H1 (cell line): ENCODE data around the gene PAWR. TPM values are rescaled to one million over a fixed set of nuclear protein-coding genes. Genes with fewer than 3 reads are reported as not detected.

Experiments used
- CTCF ChIA-PET: fragments of 300-600 bp; sonication (Branson Sonifier 250); formaldehyde crosslinking; loops from one replicate; lab custom pipeline; 2021; ENCODE audit not compliant: partially characterized antibody; lab: Charles Lee
- POLR2A ChIA-PET: fragments of 300-600 bp; sonication (Branson Sonifier 250); formaldehyde crosslinking; loops from one replicate; lab custom pipeline; 2021; ENCODE audit warnings: inconsistent platforms; ENCODE audit not compliant: partially characterized antibody; lab: Charles Lee
- DNase-seq, 2 experiments: peaks; one replicate each; pipeline versions ENCODE4 v3.0.0 to v3.0.0-alpha.2; 2010 to 2022; ENCODE audit warnings: low spot score in 2 of 2, low read depth in 1 of 2, mixed read lengths in 1 of 2
- FAIRE-seq: peaks from 2 replicates; lab custom pipeline; 2011; peaks lifted over from hg19 to GRCh38; lab: Jason Lieb, UNC
- H2AFZ ChIP-seq: 2 replicates; pipeline ENCODE4 v1.8.1; 2012; ENCODE audit warnings: low read length, inconsistent platforms
- H2AK5ac ChIP-seq: 2 replicates; pipeline ENCODE4 v1.6.1; 2013; ENCODE audit warnings: low read depth, low read length
- H2BK120ac ChIP-seq: replicated peaks from 2 replicates; pipeline ENCODE3; 2013; ENCODE audit warnings: low read depth, low read length, inconsistent platforms
- H2BK12ac ChIP-seq: 2 replicates; pipeline ENCODE4 v1.6.1; 2013; ENCODE audit warnings: low read depth, low read length
- H2BK15ac ChIP-seq: 2 replicates; pipeline ENCODE4 v1.6.1; 2013; ENCODE audit warnings: low read length
- H2BK20ac ChIP-seq: 2 replicates; pipeline ENCODE4 v1.6.1; 2013; ENCODE audit warnings: low read length
- H2BK5ac ChIP-seq: 2 replicates; pipeline ENCODE4 v1.6.1; 2013; ENCODE audit warnings: low read depth, low read length
- H3K14ac ChIP-seq: 2 replicates; pipeline ENCODE4 v1.6.1; 2013; ENCODE audit warnings: inconsistent platforms; ENCODE audit not compliant: insufficient read length
- H3K18ac ChIP-seq: 2 replicates; pipeline ENCODE4 v1.6.1; 2013; ENCODE audit warnings: low read length; ENCODE audit errors: extremely low read depth
- H3K23ac ChIP-seq: 2 replicates; pipeline ENCODE4 v1.6.1; 2013; ENCODE audit warnings: inconsistent platforms; ENCODE audit not compliant: insufficient read length
- H3K23me2 ChIP-seq: 2 replicates; pipeline ENCODE4 v1.6.1; 2013; ENCODE audit warnings: low read depth, low read length
- H3K27ac ChIP-seq: 2 replicates; pipeline ENCODE4 v1.6.1; 2011; ENCODE audit warnings: low read depth, low read length, inconsistent platforms
- H3K27me3 ChIP-seq, 4 experiments: replicated peaks in 1 of 4; 1 replicate in 1 of 4; 2 replicates in 3 of 4; pipeline versions ENCODE4 v1.6.1 to v1.8.1; 2011 to 2013; ENCODE audit warnings: low read length in 3 of 4, mild to moderate bottlenecking in 3 of 4, inconsistent platforms in 2 of 4, mixed read lengths in 2 of 4, moderate library complexity in 1 of 4; ENCODE audit not compliant: control insufficient read depth in 3 of 4, insufficient read depth in 3 of 4; ENCODE audit errors: extremely low read depth in 1 of 4
- H3K36me3 ChIP-seq, 4 experiments: 2 replicates each; pipeline versions ENCODE4 v1.6.1 to v1.8.1; 2011 to 2013; ENCODE audit warnings: mild to moderate bottlenecking in 4 of 4, low read length in 3 of 4, moderate library complexity in 2 of 4, control low read depth in 1 of 4, inconsistent platforms in 1 of 4; ENCODE audit not compliant: insufficient read depth in 4 of 4, control insufficient read depth in 2 of 4
- H3K4ac ChIP-seq: replicated peaks from 2 replicates; pipeline ENCODE3; 2013; ENCODE audit warnings: low read length, low read depth, mixed read lengths, inconsistent platforms; ENCODE audit not compliant: insufficient read length
- H3K4me1 ChIP-seq, 4 experiments: replicated peaks in 1 of 4; 1 replicate in 1 of 4; 2 replicates in 3 of 4; pipeline versions ENCODE4 v1.6.1 to v1.8.1; 2011 to 2013; ENCODE audit warnings: low read length in 3 of 4, inconsistent platforms in 2 of 4, mixed read lengths in 1 of 4; ENCODE audit not compliant: insufficient read depth in 4 of 4, control insufficient read depth in 3 of 4
- H3K4me2 ChIP-seq, 2 experiments: 2 replicates each; pipeline versions ENCODE4 v1.6.1 to v1.8.1; 2011 to 2013; ENCODE audit warnings: low read depth in 2 of 2, low read length in 2 of 2, control low read depth in 1 of 2, inconsistent platforms in 1 of 2, mild to moderate bottlenecking in 1 of 2; ENCODE audit not compliant: insufficient read depth in 1 of 2
- H3K4me3 ChIP-seq, 4 experiments: fragments of 200-600, 300-600 bp in 1 of 4; sonication (generic), shearing (Covaris generic), sonication (Bioruptor Twin) in 1 of 4; 2 replicates each; pipeline versions ENCODE4 v1.5.1 to v1.8.1; 2011 to 2016; ENCODE audit warnings: low read length in 4 of 4, low read depth in 3 of 4, control low read depth in 2 of 4, inconsistent platforms in 2 of 4, mild to moderate bottlenecking in 2 of 4, mixed read lengths in 1 of 4, moderate library complexity in 1 of 4; ENCODE audit not compliant: insufficient read depth in 2 of 4; ENCODE audit errors: extremely low read depth in 1 of 4
- H3K56ac ChIP-seq: replicated peaks from 2 replicates; pipeline ENCODE3; 2013; ENCODE audit warnings: low read depth, mild to moderate bottlenecking, mixed read lengths, low read length, inconsistent platforms; ENCODE audit not compliant: insufficient read length
- H3K79me1 ChIP-seq: 2 replicates; pipeline ENCODE4 v1.6.1; 2013; ENCODE audit warnings: low read depth, low read length, control low read depth
- H3K79me2 ChIP-seq, 2 experiments: 2 replicates each; pipeline versions ENCODE4 v1.6.1 to v1.8.1; 2012 to 2013; ENCODE audit warnings: low read length in 2 of 2, mild to moderate bottlenecking in 2 of 2, inconsistent platforms in 1 of 2; ENCODE audit not compliant: insufficient read depth in 2 of 2, control insufficient read depth in 1 of 2
- H3K9ac ChIP-seq, 4 experiments: replicated peaks in 1 of 4; 1 replicate in 1 of 4; 2 replicates in 3 of 4; pipeline versions ENCODE4 v1.6.1 to v1.8.1; 2011 to 2013; ENCODE audit warnings: low read depth in 3 of 4, low read length in 3 of 4, control low read depth in 2 of 4, mild to moderate bottlenecking in 2 of 4, moderate library complexity in 2 of 4, inconsistent platforms in 1 of 4; ENCODE audit errors: extremely low read depth in 1 of 4
- H3K9me3 ChIP-seq, 2 experiments: 2 replicates each; pipeline versions ENCODE4 v1.6.1 to v1.8.1; 2012 to 2013; ENCODE audit warnings: mild to moderate bottlenecking in 2 of 2, moderate library complexity in 2 of 2, control low read depth in 1 of 2, inconsistent platforms in 1 of 2, low read depth in 1 of 2, low read length in 1 of 2, mixed read lengths in 1 of 2; ENCODE audit not compliant: insufficient read depth in 2 of 2
- H4K20me1 ChIP-seq, 2 experiments: replicated peaks in 1 of 2; 2 replicates each; pipeline versions ENCODE3 to v1.8.1; 2011 to 2013; ENCODE audit warnings: inconsistent platforms in 2 of 2, low read length in 2 of 2, mild to moderate bottlenecking in 1 of 2; ENCODE audit not compliant: insufficient read depth in 2 of 2, control insufficient read depth in 1 of 2
- H4K5ac ChIP-seq: 2 replicates; pipeline ENCODE4 v1.6.1; 2013; ENCODE audit warnings: low read length, low read depth, mixed read lengths, inconsistent platforms; ENCODE audit not compliant: insufficient read length
- H4K8ac ChIP-seq: 2 replicates; pipeline ENCODE4 v1.8.0; 2013; ENCODE audit warnings: mild to moderate bottlenecking, moderate library complexity, low read length, inconsistent platforms; ENCODE audit not compliant: insufficient read depth; ENCODE audit errors: extremely low read depth
- H4K91ac ChIP-seq: replicated peaks from 2 replicates; pipeline ENCODE3; 2013; ENCODE audit warnings: low read length, mixed read lengths, inconsistent platforms; ENCODE audit not compliant: insufficient read length
- BCL11A ChIP-seq, 2 experiments: IDR thresholded peaks; one replicate each; pipeline ENCODE4 v1.6.1; 2011; ENCODE audit warnings: low read depth in 2 of 2, low read length in 2 of 2, mild to moderate bottlenecking in 2 of 2
- RBBP5 ChIP-seq: IDR thresholded peaks from 2 replicates; pipeline ENCODE4 v1.7.1; 2012; ENCODE audit warnings: low read depth, mild to moderate bottlenecking, inconsistent platforms, low read length, moderate library complexity, borderline replicate concordance
- TBP ChIP-seq: IDR thresholded peaks from 2 replicates; pipeline ENCODE4 v1.6.1; 2011; ENCODE audit warnings: low read depth, low read length, improper control_type of control experiment
- WGBS, 2 experiments: shearing (Covaris generic) in 1 of 2; methylation state at CpG; one replicate each; pipeline versions ENCODE4 v1.1.6 to v1.1.7; 2013 to 2015; ENCODE audit warnings: low lambda C conversion rate in 2 of 2, mixed read lengths in 2 of 2, inconsistent platforms in 1 of 2, low coverage in 1 of 2, missing lambda C conversion rate in 1 of 2; ENCODE audit not compliant: insufficient replicate concordance in 2 of 2, insufficient coverage in 1 of 2, insufficient read length in 1 of 2; ENCODE audit errors: extremely low coverage in 1 of 2, missing lambda C conversion rate in 1 of 2; 5-methylcytosine and 5-hydroxymethylcytosine counted together
- polyA plus RNA-seq, 7 experiments: library from polyadenylated mRNA; depleted of rRNA in 3 of 7; stranded (reverse) in 5 of 7; unstranded in 2 of 7; fragments of >200 nt in 5 of 7; fragments of 200-250 nt in 2 of 7; gene quantifications; 1 replicate in 5 of 7; 2 replicates in 1 of 7; 4 replicates in 1 of 7; pipeline versions ENCODE4 v1.2.1 to v1.2.3, GENCODE V29; 2011 to 2013; ENCODE audit warnings: missing spikeins in 2 of 7, mixed read lengths in 2 of 7
- total RNA-seq: library from RNA; stranded (reverse); fragmentation: NEBNext Ultra II Directional; extraction: Animal tissue kit (Norgen Biotek cat#: 25700); gene quantifications from 2 replicates; pipeline ENCODE4 v1.2.1, GENCODE V29; 2021

PAWR gene
- total and polyA plus RNA-seq, 2 of the 8 experiments (the other 6 are each of a cell fraction or from before 2014, with no cell fraction given): 28.3 to 327 TPM

DNA sequence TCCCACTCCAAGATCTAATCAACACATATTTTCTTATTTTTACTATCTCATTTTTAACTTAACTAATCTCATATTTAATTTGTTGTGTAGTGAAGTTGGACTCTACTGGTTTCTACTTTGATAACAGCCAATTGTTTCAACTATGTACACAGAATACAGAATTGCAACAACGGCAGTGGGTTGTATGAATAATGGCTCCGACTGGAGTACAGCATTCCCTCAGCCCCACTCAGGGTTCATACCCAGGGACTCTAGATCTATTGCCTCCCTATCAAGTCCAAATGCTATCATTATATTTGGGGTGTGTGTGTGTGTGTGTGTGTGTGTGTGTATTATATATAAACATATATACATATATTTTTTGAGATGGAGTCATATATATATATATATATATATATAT lies 52.3 kb downstream of the PAWR start:
- no peaks in the 10 kb centered on the region for H3K9me3 ChIP-seq
- peaks cover 3 to 98% of the 10 kb centered on the region in 2 experiments; a peak in 3 of 4 replicates for H3K79me2 ChIP-seq
- H3K23ac ChIP-seq: no peak overlapping the region
- no peak overlapping the region for H3K4me3 ChIP-seq
- no peak overlapping the region for H3K18ac ChIP-seq
- TF ChIP-seq RBBP5: no peak
- no peak for TF ChIP-seq TBP
- TF ChIP-seq BCL11A (IDR thresholded peaks at IDR 0.05; ENCODE audit: low read depth in 2 of 2, low read length in 2 of 2): no peak
- TF ChIP-seq, all 59 proteins: peak for 0
- no peak overlapping the region for H2BK5ac ChIP-seq
- no peak overlapping the region for H3K56ac ChIP-seq
- H2AFZ ChIP-seq: no peak overlapping the region
- H2BK20ac ChIP-seq: no peak overlapping the region
- H3K4ac ChIP-seq: no peak overlapping the region
- DNase-seq (no peak), FAIRE-seq (no peak)
- H3K23me2 ChIP-seq: no peaks in the 10 kb centered on the region; the same call in 1 of the 2 replicates
- H4K8ac ChIP-seq: no peak overlapping the region
- H3K4me1 ChIP-seq: peaks cover 0 to 17% (median 5%) of the 10 kb centered on the region in 4 experiments; a peak in 5 of 7 replicates
- 85% methylated on average over 2 of the region's 2 CpGs; no CpG with 5 or more reads in 1 of the 2 experiments for WGBS, 2 experiments
- H2BK15ac ChIP-seq: no peak overlapping the region
- ChIA-PET CTCF (interaction anchor here (0.7 kb wide), 1 partner anchor 17 kb away, joined by 3 read pairs; no protein-coding TSS in a partner anchor), POLR2A (no interaction called here)
- no peak overlapping the region for H2BK120ac ChIP-seq
- H3K27ac ChIP-seq: no peak overlapping the region
- peaks cover 11 to 19% of the 10 kb centered on the region in 2 experiments for H4K20me1 ChIP-seq
- no peaks in the 10 kb centered on the region for H3K27me3 ChIP-seq
- no peaks in the 10 kb centered on the region; a peak in 1 of 8 replicates for H3K36me3 ChIP-seq
- H4K5ac ChIP-seq: no peak overlapping the region
- H2BK12ac ChIP-seq: no peak overlapping the region
- no peak overlapping the region for H4K91ac ChIP-seq
- H3K14ac ChIP-seq: no peak overlapping the region
- H3K9ac ChIP-seq: no peak overlapping the region
- H2AK5ac ChIP-seq: no peak overlapping the region
- no peak overlapping the region for H3K4me2 ChIP-seq
- H3K79me1 ChIP-seq: 0 out of 2 replicates have a peak, but pooled peaks cover 3% of the 10 kb centered on the region
